NCI-H146 treated with DMSO at 0.1 percent for 48 hours (cell line): ENCODE results near the gene SLC6A3.
A peak's percentile ranks its signal among the peaks of the same experiment; 100 is the strongest.
"Not testable (repeated sequence)": the region's sequence is repeated elsewhere in the genome, so short reads cannot be mapped to it uniquely, and the experiment has no call there.

ENCODE experiments used
- DNase-seq: peaks from one replicate; lab custom pipeline; 2025; ENCODE audit not compliant: unreplicated experiment; lab: John Stamatoyannopoulos, UW

Gene SLC6A3

DNA sequence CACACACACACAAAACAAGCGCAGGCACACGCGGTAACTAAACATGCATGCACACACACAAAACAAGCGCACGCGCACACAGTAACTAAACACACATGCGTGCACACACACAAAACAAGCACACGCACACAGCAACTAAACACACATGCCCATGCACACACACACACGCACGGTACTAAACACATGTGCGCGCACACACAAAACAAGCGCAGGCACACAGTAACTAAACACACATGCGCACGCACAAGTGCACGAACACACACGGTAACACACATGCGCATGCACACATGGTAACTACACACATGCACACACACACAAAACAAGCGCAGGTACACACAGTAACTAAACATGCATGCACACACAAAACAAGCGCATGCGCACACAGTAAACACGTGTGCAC is 19.9 kb upstream of the SLC6A3 start:
- no peak for DNase-seq

DNA sequence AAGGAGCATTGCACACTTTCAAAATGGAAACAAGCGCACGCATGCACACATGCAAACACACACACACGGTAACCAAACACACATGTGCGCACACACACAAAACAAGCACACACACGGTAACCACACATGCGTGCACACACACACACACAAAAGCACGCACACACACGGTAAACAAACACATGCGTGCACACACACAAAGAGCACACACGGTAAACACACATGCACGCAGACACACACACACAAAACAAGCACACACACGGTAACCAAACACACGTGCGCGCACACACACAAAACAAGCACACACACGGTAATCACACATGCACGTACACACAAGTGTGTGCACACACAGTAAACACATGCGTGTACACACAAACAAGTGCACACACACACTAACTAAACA is 19.3 kb upstream of the SLC6A3 start:
- no peak for DNase-seq

DNA sequence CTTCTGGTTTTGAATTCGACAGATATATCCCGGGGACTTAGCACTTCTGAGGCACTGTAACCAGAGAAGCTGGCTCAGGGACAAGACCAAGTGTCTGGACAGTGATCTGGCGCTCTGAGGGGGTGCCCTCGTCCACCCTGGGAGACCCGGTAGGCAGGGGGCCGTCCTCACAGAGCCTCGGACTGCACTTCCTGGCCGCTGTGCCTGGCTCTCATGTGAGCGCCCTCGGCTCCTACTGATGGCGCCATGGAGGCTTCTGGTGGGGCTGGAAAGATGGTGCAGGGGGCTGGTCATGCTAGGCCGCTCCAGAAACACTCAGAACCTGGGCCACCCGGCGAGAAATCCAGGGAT is 18.8 kb upstream of the SLC6A3 start:
- no peak for DNase-seq

DNA sequence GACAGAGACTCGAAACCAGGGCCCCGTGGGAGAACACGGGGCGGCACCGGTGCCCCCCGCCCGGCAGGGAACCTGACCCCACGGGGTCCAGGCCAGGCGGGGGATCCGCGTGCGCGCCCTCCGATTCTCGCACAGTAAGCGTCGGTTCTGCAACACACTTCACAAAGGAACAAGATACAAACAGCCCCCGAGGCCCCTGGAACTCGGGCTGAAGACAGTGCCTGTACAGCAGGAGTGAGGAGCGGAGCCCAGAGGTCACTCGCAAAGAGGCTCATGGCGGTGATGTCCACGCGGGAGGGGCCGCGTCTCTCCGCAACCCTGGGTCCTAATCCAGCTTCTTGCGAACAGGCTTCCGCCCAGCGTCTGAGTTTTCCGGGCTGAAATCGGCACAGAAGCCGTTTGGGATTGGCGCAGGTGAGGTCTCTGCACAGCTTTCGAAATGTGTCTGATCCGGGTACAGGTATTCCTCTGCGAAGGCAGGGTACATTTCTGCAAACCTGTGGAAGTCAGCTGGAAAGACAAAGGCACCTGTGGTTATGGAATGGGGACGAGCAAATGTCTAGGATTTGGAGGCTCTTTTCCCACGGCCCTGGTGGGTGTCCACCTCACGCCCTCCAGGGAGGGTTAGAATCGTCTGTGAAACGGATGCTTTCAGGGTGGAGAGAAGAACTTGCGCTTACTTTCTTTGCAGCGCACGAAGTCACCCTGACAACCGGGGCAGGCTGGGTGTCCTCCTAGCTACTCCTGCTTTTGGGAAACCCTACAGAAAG is 18.3 kb upstream of the SLC6A3 start:
- DNase-seq: no peak

DNA sequence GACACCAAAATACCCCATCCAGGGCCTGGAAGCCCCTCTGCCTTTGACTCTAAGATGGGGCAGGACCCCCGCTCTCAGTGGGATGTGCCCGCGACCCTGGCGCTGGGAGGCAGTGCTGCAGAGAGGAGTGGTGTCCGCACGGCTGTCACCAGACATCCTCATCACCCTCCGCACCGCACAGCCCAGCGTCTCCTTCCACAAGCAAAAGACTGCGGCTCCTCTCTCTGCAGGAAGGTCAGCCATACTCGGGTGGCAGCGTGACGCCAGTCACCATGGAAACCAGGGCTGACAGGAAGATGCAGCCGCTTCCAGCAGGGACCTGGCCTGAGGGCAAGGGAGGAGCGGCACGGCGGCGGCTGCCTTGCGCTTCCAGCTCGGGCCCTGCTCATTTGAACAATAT is 17.1 kb upstream of the SLC6A3 start:
- DNase-seq: peak; percentile 10

DNA sequence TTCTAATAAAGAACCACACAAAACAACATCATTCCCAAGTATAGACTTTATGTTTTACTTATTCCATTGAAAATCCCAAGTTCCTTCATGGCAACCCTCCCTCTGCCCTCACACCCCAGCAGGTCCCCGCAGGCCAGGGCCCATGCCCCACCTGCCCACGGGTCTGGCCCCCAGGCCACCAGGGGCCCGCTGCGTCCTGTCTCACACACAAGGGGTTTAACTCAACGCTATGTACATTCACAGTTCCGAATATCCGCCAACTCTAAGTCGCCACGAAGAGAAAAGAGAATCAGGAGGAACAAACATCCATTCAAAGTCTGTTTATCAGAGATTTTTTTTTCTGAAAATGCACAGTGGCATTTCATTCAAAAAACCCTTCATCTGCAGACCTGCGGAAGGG is 16.2 kb upstream of the SLC6A3 start:
- DNase-seq: no peak

DNA sequence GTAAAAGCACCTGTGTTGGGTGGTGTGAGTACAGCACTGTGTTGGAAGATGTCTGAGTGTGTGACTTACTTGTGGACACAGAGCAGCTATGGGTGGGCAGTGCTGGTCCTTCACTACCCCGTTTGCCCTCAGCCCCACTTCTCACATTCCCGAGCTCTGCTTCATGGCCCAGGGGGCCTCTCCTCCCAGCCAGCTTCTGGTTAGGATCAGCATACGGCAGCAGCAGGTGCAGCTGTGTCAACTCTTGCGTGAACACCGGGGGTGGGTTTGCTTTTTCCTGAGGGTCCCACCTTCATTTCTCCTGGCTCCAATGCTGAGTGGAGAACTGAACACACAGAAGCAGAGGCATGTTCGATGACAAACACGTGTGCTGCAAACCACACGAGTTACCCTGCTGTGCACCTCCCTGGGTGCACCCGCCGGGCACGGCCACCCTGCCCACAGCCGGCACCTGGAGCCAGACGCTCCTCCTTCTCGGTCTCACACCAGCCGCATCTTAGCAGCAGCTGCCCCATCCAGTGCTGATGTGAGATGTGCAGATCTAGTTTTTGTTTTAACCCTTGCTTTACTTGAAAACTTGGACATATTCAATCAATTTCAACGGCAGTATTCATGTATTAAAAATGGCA is 14.9 kb upstream of the SLC6A3 start:
- DNase-seq: peak; percentile 8

DNA sequence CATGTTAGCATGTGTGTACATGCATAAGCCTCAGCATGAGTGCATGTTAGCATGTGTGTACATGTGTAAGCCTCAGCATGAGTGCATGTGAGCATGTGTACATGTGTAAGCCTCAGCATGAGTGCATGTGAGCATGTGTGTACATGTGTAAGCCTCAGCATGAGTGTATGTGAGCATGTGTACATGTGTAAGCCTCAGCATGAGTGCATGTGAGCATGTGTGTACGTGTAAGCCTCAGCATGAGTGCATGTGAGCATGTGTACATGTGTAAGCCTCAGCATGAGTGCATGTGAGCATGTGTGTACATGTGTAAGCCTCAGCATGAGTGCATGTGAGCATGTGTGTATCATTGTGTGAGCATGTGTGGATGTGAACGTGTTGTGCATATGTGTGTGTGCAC is 14.2 kb upstream of the SLC6A3 start:
- DNase-seq: not testable (repeated sequence)

DNA sequence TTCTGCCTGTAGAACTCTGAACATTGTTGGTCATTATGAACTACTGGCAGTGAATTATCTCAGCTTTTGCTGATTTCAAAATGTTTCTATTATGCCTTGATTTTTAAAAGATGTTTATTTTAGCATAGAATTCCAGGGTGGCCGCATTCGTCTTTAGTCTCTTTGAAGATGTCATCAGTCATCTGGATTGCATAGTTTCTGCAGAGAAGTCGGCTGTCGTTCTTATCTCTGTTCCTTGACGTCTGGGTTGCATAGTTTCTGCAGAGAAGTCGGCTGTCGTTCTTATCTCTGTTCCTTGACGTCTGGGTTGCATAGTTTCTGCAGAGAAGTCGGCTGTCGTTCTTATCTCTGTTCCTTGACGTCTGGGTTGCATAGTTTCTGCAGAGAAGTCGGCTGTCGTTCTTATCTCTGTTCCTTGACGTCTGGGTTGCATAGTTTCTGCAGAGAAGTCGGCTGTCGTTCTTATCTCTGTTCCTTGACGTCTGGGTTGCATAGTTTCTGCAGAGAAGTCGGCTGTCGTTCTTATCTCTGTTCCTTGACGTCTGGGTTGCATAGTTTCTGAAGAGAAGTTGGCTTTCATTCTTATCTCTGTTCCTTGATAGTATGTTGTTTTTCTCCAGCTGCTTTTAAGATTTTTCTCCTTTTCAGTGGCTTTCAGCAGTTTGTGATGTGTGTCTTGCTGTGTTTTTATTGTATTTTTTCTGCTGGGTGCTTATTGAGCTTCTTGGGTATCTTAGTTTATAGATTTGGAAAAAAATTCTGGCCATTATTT is 11.1 kb upstream of the SLC6A3 start:
- not testable (repeated sequence) for DNase-seq

DNA sequence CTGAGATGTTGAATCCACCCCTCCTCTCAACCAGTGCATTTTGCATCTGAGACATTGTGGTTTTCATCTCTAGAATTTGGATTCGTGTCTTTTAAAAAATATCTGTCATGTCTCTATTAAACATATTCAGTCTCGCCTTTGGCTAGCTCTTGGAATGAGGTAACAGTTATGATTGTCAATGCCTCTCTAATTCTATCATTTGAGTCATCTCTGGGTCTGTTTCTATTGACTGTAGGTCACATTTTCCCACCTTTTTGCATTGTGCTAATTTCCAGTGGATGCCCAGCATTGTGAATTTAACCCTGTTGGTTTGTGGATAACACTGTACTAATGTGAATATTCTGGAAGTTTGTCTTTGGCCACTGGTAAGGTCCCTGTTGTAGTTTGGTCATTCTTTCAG is 8.4 kb upstream of the SLC6A3 start:
- DNase-seq: no peak

DNA sequence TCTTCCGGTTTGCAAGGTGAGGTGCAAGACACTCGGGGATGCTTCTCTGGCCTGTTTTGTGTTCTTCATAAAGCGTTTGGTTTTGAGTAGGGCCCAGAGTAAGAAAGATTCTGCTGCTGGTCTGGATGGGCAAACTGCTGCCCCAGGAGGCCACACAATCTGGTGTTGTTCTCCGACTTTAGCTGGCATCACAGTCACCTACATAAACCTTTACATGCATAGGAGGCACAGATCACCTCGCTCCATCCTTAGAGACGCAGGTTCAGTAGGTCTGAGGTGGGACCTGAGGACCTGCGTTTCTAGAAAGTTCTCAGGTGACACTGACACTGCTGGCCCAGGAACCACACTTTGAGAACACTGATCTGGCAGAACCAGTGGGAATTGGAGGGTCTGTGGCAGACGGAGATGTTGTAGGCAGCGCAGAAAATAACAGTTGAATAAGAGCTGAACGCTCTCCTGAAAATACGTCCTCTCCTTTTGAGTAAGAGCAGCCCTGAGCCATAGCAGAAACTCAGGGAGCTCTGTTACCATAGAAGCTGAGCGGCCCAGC is 3.9 kb upstream of the SLC6A3 start:
- no peak for DNase-seq

DNA sequence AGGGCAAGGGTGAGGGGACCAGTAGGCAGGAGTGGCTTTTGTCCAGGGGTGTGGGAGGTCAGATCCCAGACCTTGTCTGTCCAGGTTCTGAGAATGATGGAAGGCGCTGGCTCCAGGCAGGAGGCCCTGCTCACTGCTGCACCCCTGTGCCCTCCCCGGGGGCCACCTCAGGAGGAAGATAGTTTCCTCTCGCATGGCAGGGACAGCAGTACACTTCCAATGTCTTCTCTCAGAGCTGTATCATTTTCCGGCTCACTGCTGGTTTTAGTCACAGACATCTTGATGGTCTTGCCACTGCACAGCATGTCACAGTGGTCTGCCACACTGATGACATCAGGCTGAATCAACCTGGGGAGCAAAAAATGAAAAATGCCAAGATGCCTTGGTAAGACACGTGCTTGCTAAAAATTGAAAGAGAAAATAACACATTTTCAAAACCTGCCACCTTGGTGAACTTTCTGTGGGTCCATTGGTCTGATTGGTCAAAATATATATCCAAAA is 3.3 kb upstream of the SLC6A3 start:
- DNase-seq: no peak

DNA sequence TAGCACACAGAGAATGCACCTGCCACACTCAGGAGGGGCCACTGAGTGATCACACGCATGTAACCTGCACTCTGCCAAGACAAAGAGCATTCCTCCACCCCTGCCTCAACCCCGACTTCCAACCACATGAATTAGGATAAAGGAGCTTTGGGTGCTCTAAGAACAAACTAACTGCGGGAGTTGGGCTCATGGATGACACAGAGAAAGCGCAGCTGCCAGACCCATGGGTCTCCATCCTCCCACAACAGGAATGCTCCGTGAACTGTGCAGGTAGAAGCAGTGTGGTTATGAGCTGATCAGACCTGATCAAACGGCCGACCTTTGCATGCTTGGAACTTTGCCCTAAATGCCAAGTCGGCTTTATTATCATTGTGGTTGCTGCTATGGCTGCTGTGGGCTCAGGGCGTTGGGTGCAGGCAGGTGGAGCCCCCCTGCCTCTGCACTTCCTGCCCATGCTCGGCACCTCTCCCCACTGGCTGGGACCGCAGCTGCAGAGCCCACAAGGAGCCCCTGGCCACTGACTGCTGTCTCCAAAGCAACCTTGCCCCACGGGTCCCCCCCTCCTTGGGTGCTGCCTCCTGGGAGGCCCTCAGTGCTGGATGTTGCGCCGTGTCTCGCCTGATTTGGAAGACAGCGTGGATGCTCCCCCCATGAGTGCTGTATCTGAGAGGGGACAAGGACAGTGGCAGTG is 2.6 kb upstream of the SLC6A3 start:
- no peak for DNase-seq

DNA sequence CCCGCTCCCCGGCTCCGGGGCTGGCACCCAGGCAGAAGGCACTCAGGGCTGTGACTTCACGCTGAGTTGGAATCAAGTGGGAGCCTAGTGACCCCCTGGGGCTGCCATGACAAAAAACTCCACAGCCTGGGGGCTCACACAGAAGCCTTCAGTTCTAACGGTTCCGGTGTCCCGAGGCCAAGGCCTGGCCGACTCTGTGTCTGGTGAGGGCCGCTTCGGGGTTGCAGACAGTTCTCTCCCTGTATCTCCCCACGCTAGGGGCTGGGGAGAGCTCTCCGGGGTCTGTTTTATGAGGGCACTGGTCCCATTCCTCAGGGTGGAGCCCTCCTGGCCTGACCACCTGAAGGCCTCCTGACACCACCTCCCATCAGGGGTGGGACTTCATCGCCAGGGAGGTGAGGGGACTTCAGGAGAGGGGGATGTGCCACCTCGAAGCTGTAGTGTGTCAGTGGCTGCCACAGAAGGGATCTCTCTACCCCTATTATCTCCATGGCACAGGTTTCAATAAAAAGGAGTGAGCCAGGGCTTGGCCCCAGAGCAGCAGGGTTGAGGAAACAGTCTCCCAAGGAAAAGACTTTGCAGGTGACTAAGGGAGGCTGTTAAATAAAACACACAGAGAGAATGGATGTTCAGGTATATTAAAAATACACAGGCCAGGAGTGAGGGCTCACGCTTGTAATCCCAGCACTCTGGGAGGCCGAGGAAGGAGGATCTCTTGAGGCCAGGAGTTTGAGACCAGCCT is 1.5 kb upstream of the SLC6A3 start:
- DNase-seq: no peak

DNA sequence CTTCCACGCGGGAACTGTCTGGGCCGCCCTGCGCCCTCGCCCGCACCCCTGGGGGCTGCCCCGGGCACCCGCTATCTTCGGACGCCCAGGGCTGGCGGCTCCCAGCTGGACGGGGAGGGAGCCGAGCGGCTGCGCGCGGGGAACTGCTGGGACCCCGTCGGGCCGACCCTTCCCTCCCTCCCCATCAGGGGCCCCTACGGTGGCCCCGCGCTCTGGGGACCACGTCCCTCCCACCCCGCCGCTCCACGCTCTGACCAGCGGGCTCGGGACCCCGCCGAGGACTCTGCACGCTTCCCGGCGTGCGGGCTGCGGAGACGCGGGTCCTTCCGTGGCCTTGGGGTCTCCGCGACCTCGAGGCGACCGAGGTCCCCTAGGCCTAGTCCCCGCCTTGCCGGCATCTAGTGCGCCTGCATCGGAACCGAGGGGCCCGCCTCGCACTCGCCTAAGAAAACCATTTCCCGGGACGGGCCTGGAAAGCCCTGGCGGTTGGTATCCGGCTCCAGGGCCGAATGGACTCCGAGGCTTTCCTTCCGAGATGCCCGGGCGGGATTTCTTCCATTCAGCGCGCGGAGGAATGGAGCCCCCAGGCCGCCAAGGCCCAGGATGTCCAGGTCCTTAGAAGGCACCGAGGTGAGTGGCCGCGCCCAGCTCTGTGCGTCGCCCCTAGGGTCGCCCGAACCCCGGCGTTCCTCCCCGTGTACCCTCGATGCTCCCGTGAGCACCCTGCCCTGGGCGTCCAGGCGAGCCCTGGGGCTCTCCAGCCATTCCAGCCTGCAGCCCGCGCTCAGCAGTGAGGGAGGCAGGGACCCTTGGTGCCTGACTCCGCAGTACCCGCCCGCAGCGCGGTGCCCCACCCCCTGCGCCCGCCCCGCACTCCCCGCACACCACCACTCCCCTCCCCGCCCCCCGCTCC is 705 bp upstream of the SLC6A3 start:
- DNase-seq: no peak

DNA sequence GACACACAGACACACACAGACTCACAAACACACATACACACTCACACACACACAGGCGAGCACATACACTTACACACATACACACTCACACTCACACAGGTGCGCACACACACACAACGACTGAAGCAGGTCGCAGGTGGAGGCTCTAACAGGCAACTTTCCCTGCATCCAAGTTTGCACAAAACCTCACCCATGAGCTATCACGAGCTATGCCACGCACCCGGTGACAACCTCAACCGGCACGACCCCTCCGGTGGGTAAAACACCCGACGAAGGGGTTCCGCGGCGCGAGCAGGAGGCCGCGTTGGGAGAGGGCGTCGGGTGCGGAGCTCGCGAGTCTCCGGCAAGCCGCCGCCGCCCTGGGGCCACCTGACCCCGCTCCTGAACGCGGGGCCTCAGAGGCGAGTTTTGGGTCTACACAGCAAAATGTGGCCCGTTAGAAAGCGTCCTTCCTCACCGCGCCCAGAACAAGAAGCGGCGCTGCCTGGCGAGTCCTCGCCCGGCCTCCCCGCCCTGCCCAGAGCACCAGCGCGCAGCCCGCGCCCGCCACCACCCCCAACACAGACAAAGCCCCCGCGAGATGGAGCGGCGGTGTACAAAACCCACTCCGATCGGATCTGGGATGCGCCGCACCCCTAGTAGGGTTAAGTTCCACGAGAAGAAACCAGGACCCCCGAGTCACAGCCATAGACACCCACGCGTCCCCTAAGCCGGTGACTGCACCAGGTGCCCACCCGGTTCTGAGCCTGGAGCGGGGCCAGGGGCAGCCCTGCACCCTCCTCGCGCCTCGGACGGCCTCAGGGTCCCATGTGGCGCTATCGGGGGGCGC is 665 bp downstream of the SLC6A3 start:
- DNase-seq: no peak

DNA sequence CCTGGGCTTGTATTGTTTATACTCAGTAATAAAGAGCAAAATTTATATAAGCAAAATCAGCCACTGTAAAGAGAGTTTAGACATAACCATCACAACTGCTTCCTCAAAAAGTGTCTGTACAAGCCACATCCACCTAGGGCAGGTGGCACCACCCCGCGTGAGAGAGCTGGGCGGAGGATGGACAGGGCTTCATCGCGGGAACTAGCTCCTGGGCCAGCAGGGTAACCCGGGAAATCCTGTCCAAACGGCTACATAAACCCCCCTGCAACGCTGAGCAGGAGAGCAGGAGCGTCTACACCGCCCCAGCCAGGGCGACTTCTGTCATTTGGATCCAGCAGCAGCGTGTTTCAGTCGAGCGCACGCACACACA is 1.3 kb downstream of the SLC6A3 start:
- peak; percentile 7 for DNase-seq

DNA sequence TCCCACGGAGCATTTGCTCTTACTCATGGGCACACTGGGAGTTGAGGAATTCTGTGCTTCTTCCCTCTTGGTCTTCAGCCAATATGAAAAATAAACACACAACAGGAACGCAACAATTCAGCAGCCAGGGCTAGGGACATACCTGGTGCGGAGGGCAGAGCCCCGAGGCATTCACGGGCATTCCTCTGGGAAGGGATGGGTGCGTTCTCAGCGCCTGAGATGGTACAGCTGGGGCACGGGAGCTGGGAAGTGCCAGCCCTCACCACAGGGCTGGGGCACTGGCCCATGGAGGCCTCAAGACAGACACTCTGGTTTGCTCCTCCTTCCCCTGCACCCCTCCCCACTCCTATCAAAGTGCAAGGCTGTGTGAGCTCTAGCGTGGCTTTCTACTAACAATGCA is 2.1 kb downstream of the SLC6A3 start:
- no peak for DNase-seq
